NCI-H524 (cell line): Measurements from ENCODE around the gene RETREG1.
A peak's percentile ranks its signal among the peaks of the same experiment; 100 is the strongest.
"Not testable (repeated sequence)": the region's sequence is repeated elsewhere in the genome, so short reads cannot be mapped to it uniquely, and the experiment has no call there.

Experiments
- DNase-seq, 2 experiments: peaks; one replicate each; lab custom pipeline; 2025; lab: John Stamatoyannopoulos, UW

RETREG1 gene

DNA sequence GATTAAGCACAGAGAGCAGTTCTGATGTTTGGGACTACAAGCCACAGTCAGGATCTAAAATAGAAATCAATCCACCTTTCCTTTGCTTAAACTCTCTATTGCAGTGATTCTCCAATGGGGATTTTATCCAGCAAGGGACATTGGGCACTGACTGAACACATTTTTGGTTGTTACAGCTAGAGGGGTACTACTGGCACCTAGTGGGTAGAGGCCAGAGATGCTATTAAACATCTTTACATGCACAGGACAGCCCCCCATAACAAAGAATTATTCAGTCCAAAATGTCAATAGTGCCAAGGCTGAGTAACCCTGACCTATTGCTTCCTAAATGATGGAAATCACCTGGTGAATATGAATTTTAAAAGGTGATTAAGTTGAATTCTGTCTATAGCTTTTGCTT lies 163.2 kb downstream of the RETREG1 start:
- DNase-seq: peak; percentile 20 to 62

DNA sequence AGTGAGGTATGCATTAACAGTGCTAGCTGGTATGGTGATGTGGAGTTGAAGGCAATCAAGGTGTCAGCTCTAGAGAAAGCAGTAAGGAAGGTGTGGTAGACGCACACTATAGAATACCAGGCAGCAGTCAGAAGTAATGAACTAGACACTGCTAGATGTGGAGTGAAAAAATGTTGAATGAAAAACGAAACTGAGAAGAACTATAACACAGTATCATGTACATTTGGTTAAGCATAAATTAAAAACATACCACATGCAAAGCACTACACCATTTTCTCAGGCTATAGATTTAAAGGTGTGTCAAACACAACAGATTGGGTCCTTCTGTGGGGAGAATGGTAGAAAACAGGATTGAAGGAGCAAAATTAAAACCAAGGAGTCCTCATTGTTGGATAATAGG lies 166.6 kb downstream of the RETREG1 start:
- no peak for DNase-seq

DNA sequence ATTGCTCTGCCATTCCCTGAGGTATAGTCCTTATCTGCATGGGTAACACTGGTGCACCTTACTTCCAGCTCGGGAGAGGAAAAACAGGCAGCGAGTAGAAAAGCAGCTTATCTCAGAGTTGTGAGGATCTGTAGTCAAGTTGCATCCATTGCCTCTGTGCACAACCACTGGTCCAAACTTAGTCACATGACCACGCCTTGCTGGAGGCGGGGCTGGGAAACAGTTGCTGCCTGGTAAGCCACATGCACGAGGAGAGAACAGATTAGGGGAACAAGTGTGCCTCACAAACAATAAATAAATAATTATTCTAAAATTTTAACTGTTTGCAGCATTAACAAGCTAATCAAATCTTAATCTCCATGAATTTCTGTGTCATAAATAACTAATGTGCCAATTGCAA lies 169.8 kb downstream of the RETREG1 start:
- peak in 1 of 2 experiments; percentile 18 for DNase-seq

DNA sequence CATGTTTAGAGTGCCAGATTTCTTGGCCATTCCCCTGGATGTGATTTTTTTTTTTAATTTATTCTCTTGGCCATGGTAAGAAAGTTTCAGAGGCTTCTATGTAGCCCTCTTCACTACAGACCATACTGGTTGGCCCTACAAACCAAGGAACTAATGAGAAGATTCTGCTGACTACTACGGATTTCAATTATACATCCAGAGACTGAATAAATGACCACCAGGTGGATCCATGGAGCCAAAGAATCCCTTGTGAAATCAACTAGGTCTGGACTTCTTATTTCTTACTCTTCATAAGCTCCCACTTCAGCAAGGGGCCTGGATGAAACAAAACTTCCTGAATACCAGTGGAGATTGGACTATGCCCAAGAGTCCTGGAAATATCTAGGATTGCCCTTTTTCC lies 178.8 kb downstream of the RETREG1 start:
- DNase-seq: peak in 1 of 2 experiments; percentile 36

DNA sequence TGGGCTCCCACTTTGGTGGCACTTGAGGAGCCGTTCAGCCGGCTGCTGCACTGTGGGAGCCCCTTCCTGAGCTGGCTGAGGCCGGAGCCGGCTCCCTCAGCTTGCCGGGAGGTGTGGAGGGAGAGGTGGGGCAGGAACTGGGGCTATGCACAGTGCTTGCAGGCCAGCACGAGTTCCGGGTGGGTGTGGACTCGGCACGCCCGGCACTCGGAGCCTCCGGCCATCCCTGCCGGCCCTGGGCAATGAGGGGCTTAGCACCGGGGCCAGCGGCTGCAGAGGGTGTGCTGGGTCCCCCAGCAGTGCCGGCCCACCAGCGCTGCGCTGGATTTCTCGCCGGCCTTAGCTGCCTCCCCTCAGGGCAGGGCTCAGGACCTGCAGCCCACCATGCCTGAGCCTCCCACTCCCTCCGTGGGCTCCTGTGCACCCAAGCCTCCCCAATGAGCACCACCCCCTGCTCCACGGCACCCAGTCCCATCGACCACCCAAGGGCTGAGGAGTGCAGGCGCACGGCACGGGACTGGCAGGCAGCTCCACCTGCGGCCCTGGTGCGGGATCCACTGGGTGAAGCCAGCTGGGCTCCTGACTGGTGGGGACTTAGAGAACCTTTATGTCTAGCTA lies 180.6 kb downstream of the RETREG1 start:
- DNase-seq: not testable (repeated sequence)

DNA sequence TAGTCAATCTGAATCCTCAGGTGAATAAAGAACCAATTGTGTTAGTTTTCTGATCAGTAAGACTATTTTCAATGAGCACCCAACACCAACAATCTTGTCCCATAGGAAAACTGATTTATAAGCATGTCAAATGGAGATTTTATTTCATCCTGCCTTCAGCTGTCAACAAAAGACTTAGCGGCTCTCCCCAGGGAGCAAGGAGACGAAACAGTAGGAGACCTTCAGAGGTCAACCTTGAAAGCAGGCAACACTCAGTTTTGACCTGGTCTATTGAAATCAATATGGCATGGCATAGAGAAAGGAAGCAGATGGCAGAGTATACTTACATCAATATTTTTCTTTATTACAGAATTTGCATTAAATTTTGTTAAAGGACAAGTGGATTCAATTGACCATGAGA lies 185.3 kb downstream of the RETREG1 start:
- peak in 1 of 2 experiments; percentile 34 for DNase-seq

DNA sequence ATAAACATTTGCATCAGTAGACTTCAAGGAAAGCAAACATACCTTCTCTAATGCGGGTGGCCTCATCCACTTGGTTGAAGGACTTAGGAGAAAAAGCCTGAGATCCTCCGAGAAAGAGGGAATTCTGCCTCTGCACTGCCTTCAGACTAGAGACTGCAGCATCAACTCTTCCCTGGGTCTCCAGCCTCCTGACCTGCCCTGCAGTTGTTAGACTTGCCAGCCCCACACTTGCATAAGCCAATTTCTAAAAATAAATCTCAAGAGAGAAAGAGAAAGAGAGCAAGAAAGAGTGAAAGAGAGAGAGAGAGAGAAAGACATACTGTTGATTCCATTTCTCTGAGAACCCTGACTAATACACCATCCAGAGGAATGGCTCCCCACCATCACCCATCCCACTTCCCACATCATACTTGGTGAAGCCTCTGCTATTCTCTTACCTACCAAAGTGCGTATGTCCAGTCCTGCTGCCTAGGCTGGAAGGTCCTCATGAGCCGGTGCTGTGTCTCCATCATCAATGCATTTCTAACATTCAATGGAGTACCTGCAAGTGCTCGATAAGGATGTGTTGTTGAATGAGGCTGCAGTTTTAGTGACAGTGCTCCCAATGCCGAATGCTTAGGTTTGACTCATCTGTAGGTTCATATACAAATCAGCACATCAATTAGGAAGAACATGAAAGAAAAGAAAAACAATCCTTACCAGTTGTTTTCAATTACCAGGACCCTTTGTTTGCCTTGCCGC lies 186.3 kb downstream of the RETREG1 start:
- DNase-seq: no peak

DNA sequence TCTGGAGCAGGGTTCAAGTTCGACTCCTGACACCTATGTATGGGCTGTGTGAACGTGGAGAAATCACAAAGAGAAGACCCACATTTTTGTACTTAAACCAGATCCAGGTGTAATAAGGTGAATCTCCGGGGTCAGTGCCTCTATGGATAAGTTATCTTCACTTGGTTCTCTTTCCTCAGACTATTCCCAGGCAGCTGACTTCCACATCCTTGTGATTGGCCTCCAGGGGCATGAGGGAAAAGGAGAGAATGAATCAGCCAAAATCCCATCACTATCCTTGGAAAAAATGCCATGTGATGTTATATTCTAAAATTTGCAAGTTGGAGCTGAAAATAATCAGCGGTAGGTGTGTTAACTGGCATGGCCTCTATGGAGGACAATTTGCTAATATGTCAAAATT lies 188.4 kb downstream of the RETREG1 start:
- no peak for DNase-seq

DNA sequence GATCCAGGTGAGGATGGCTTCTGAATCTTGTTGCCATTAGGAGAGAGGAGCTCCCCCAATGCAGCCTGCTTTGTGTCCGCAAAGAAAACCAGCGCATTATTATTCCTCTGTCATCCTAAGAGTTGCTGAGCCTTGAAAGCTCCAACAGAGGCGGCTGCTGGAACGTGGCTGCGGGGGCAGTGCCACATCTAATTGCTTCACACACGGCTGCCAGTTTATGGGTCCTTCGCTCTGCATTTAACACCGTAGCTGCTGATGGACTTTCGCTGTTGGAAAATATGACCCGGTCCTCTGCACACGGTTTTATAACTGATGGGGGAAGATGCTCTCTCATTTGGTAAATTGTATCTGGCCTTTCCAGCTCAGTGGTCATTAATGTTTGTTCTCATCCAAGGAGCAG lies 189.2 kb downstream of the RETREG1 start:
- no peak for DNase-seq
